HepG2 (cell line): Measurements from ENCODE around the gene UQCRC1. TPM values are rescaled to one million over a fixed set of nuclear protein-coding genes. Genes with fewer than 3 reads are reported as not detected.

Source experiments
- CEBPB ChIP-seq: IDR thresholded peaks from 2 replicates; pipeline ENCODE4 v1.6.1; 2011; ENCODE audit warnings: low read depth, low read length, improper control_type of control experiment, borderline replicate concordance
- DZIP1 ChIP-seq: sonication (generic); formaldehyde crosslinking; IDR thresholded peaks from 2 replicates; pipeline ENCODE4 v1.5.0; 2020; ENCODE audit warnings: mild to moderate bottlenecking, missing genetic modification reagents
- FOXJ3 ChIP-seq: sonication (generic); formaldehyde crosslinking; IDR thresholded peaks from 2 replicates; pipeline ENCODE4 v1.4.0; 2020; ENCODE audit warnings: missing genetic modification reagents, mild to moderate bottlenecking, borderline replicate concordance
- FOXM1 ChIP-seq: sonication (generic); formaldehyde crosslinking; IDR thresholded peaks from 2 replicates; pipeline ENCODE4 v1.5.0; 2020; ENCODE audit warnings: missing genetic modification reagents
- GFI1 ChIP-seq: sonication (generic); formaldehyde crosslinking; IDR thresholded peaks from 2 replicates; pipeline ENCODE4 v1.5.0; 2020; ENCODE audit warnings: missing genetic modification reagents, mild to moderate bottlenecking, borderline replicate concordance
- HNF4A ChIP-seq: sonication (generic); formaldehyde crosslinking; IDR thresholded peaks from 2 replicates; pipeline ENCODE4 v1.4.0; 2020; ENCODE audit warnings: missing genetic modification reagents
- MATR3 ChIP-seq: sonication (generic); formaldehyde crosslinking; IDR thresholded peaks from 2 replicates; pipeline ENCODE4 v1.4.0; 2020; ENCODE audit warnings: missing genetic modification reagents
- MED13 ChIP-seq: sonication (generic); formaldehyde crosslinking; IDR thresholded peaks from 2 replicates; pipeline ENCODE4 v1.5.0; 2020; ENCODE audit warnings: missing genetic modification reagents
- NCOA1 ChIP-seq: sonication (generic); formaldehyde crosslinking; IDR thresholded peaks from 2 replicates; pipeline ENCODE4 v1.9.0; 2021; ENCODE audit warnings: missing genetic modification reagents
- ONECUT2 ChIP-seq: sonication (generic); formaldehyde crosslinking; IDR thresholded peaks from 2 replicates; pipeline ENCODE4 v1.4.0; 2020; ENCODE audit warnings: missing genetic modification reagents
- RARG ChIP-seq: sonication (generic); formaldehyde crosslinking; IDR thresholded peaks from 2 replicates; pipeline ENCODE4 v1.4.0; 2020; ENCODE audit warnings: low read depth, mild to moderate bottlenecking, missing genetic modification reagents
- TMF1 ChIP-seq: sonication (generic); formaldehyde crosslinking; IDR thresholded peaks from 2 replicates; pipeline ENCODE4 v1.8.1; 2022; ENCODE audit warnings: low read depth, missing genetic modification reagents
- ZNF777 ChIP-seq: sonication (generic); formaldehyde crosslinking; IDR thresholded peaks from 2 replicates; pipeline ENCODE4 v1.4.0; 2020; ENCODE audit warnings: missing genetic modification reagents
- polyA plus RNA-seq, 8 experiments: library from polyadenylated mRNA; depleted of rRNA in 3 of 8; stranded (reverse) in 7 of 8; unstranded in 1 of 8; fragments of >200 nt; fragmentation: Illumina TruSeq in 4 of 8; extraction: Trizol in 4 of 8; gene quantifications; 2 replicates each; pipeline versions ENCODE4 v1.2.1 to v1.2.3, GENCODE V29; 2011 to 2016; ENCODE audit warnings: low read depth in 4 of 8, missing spikeins in 1 of 8, mixed read lengths in 1 of 8; ENCODE audit not compliant: insufficient read depth in 1 of 8
- total RNA-seq, 5 experiments: library from RNA; depleted of rRNA; stranded (reverse); fragments of >200 nt; fragmentation: Illumina TruSeq; extraction: Trizol; gene quantifications; 2 replicates each; pipeline ENCODE4 v1.2.3, GENCODE V29; 2016; ENCODE audit warnings: low read depth in 1 of 5
- TF ChIP-seq, protein P1 (sequence below): sonication (generic); formaldehyde crosslinking; IDR thresholded peaks from one replicate; pipeline ENCODE4 v1.5.1; 2020; ENCODE audit warnings: mild to moderate bottlenecking, missing genetic modification reagents; ENCODE audit errors: not compliant biosample characterization
- TF ChIP-seq, protein P2 (sequence below): IDR thresholded peaks from 2 replicates; pipeline ENCODE4 v1.6.1; 2016; ENCODE audit warnings: mild to moderate bottlenecking, missing biosample characterization, missing genetic modification reagents
- TF ChIP-seq, protein P3 (sequence below): IDR thresholded peaks from 2 replicates; pipeline ENCODE4 v1.6.1; 2016; ENCODE audit warnings: low read depth

Gene UQCRC1
- total and polyA plus RNA-seq, 2 of the 13 experiments (the other 11 are each of a cell fraction or from before 2014, with no cell fraction given): 316 to 680 TPM

GRCh38 chr3:48556796-48557626 lies 52.4 kb downstream of the UQCRC1 start, which contains the start of gene PFKFB4 (continued):
- TF ChIP-seq, protein P1, sequence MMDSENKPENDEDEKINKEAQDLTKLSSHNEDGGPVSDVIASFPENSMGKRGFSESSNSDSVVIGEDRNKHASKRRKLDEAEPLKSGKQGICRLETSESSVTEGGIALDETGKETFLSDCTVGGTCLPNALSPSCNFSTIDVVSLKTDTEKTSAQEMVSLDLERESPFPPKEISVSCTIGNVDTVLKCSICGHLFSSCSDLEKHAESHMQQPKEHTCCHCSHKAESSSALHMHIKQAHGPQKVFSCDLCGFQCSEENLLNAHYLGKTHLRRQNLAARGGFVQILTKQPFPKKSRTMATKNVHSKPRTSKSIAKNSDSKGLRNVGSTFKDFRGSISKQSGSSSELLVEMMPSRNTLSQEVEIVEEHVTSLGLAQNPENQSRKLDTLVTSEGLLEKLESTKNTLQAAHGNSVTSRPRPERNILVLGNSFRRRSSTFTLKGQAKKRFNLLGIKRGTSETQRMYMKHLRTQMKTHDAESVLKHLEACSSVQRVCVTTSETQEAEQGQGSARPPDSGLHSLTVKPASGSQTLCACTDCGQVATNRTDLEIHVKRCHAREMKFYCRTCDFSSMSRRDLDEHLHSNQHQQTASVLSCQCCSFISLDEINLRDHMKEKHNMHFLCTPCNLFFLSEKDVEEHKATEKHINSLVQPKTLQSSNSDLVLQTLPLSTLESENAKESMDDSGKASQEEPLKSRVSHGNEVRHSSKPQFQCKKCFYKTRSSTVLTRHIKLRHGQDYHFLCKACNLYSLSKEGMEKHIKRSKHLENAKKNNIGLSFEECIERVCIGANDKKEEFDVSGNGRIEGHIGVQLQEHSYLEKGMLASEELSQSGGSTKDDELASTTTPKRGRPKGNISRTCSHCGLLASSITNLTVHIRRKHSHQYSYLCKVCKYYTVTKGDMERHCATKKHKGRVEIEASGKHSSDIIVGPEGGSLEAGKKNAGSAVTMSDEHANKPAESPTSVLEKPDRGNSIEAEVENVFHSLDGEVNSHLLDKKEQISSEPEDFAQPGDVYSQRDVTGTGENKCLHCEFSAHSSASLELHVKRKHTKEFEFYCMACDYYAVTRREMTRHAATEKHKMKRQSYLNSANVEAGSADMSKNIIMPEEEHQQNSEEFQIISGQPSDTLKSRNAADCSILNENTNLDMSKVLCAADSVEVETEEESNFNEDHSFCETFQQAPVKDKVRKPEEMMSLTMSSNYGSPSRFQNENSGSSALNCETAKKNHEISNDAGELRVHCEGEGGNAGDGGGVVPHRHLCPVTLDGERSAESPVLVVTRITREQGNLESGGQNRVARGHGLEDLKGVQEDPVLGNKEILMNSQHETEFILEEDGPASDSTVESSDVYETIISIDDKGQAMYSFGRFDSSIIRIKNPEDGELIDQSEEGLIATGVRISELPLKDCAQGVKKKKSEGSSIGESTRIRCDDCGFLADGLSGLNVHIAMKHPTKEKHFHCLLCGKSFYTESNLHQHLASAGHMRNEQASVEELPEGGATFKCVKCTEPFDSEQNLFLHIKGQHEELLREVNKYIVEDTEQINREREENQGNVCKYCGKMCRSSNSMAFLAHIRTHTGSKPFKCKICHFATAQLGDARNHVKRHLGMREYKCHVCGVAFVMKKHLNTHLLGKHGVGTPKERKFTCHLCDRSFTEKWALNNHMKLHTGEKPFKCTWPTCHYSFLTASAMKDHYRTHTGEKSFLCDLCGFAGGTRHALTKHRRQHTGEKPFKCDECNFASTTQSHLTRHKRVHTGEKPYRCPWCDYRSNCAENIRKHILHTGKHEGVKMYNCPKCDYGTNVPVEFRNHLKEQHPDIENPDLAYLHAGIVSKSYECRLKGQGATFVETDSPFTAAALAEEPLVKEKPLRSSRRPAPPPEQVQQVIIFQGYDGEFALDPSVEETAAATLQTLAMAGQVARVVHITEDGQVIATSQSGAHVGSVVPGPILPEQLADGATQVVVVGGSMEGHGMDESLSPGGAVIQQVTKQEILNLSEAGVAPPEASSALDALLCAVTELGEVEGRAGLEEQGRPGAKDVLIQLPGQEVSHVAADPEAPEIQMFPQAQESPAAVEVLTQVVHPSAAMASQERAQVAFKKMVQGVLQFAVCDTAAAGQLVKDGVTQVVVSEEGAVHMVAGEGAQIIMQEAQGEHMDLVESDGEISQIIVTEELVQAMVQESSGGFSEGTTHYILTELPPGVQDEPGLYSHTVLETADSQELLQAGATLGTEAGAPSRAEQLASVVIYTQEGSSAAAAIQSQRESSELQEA (CRISPR knock-in tag): no peak
- TF ChIP-seq MATR3 (CRISPR knock-in tag) (no peak), HNF4A (0 out of 2 replicates have a peak, but pooled peaks have one; percentile 30), MED13 (CRISPR knock-in tag) (peak; percentile 60; the same call in 1 of the 2 replicates), DZIP1 (CRISPR knock-in tag) (no peak; the same call in 1 of the 2 replicates), CEBPB (no peak), TMF1 (CRISPR knock-in tag) (no peak), FOXM1 (CRISPR knock-in tag) (no peak), RARG (CRISPR knock-in tag) (no peak), GFI1 (peak; percentile 62; the same call in 1 of the 2 replicates), FOXJ3 (CRISPR knock-in tag) (peak; percentile 35; the same call in 1 of the 2 replicates), ONECUT2 (CRISPR knock-in tag) (no peak), ZNF777 (CRISPR knock-in tag) (0 out of 2 replicates have a peak, but pooled peaks have one; percentile 25), NCOA1 (CRISPR knock-in tag) (no peak)
- TF ChIP-seq, protein P2, sequence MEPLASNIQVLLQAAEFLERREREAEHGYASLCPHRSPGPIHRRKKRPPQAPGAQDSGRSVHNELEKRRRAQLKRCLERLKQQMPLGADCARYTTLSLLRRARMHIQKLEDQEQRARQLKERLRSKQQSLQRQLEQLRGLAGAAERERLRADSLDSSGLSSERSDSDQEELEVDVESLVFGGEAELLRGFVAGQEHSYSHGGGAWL (CRISPR knock-in tag): no peak
- TF ChIP-seq, protein P3, sequence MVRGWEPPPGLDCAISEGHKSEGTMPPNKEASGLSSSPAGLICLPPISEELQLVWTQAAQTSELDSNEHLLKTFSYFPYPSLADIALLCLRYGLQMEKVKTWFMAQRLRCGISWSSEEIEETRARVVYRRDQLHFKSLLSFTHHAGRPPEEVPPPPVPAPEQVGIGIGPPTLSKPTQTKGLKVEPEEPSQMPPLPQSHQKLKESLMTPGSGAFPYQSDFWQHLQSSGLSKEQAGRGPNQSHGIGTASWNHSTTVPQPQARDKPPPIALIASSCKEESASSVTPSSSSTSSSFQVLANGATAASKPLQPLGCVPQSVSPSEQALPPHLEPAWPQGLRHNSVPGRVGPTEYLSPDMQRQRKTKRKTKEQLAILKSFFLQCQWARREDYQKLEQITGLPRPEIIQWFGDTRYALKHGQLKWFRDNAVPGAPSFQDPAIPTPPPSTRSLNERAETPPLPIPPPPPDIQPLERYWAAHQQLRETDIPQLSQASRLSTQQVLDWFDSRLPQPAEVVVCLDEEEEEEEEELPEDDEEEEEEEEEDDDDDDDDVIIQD (CRISPR knock-in tag): peak; percentile 55; the same call in 1 of the 2 replicates
